Mesothelial cell of epicardium (in vitro differentiated cells): ENCODE measurements around the gene CACNB4. TPM values are rescaled to one million over a fixed set of nuclear protein-coding genes. Genes with fewer than 3 reads are reported as not detected.

Experiments
- DNase-seq, 2 experiments: peaks; one replicate each; pipeline ENCODE4 v3.0.0; 2021; ENCODE audit warnings: low spot score in 2 of 2; ENCODE audit not compliant: unreplicated experiment in 2 of 2
- H3K27ac Mint-ChIP-seq: 2 replicates; pipeline ENCODE4 v1.8.0; 2021; ENCODE audit warnings: mixed read lengths
- H3K27me3 Mint-ChIP-seq: 2 replicates; pipeline ENCODE4 v1.8.0; 2021; ENCODE audit warnings: low read depth, mixed read lengths
- H3K36me3 Mint-ChIP-seq: 2 replicates; pipeline ENCODE4 v1.8.0; 2021; ENCODE audit warnings: mixed read lengths
- H3K4me1 Mint-ChIP-seq: 2 replicates; pipeline ENCODE4 v1.8.0; 2021; ENCODE audit warnings: mixed read lengths
- H3K4me3 Mint-ChIP-seq: 2 replicates; pipeline ENCODE4 v1.8.0; 2021; ENCODE audit warnings: mild to moderate bottlenecking, moderate library complexity, mixed read lengths
- H3K9me3 Mint-ChIP-seq: 2 replicates; pipeline ENCODE4 v1.8.0; 2021; ENCODE audit warnings: mixed read lengths
- CTCF ChIP-seq: fragments of 200-600 bp; sonication (generic); IDR thresholded peaks from one replicate; pipeline ENCODE4 v1.5.0; 2021; ENCODE audit warnings: antibody characterized with exemption; ENCODE audit not compliant: unreplicated experiment
- total RNA-seq: library from RNA; stranded (reverse); gene quantifications from 3 replicates; pipeline ENCODE4 v1.2.1, GENCODE V29; 2021

Gene CACNB4
- total RNA-seq, 1 donor from 2014 or later = 4.1 TPM

DNA sequence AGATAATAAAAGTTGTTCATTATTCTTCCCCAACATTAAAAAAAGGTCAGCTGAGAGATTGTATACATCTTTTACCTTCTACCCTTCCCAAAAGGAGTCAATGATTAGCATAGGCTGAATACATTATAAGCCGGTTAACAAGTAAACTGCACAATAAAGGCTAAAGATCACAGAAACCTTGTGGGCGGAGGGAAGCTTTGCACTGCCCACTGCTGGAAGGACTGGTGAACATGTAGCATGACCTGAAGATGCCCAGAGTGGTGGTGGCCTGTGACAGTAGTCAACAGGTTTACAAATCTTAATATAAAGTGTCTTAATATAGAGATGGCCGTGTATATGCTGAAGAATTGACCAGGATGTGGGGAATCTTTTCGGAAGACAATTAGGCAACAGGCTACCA is 306.3 kb downstream of the CACNB4 start:
- H3K36me3 Mint-ChIP-seq = peaks cover 22% of the 10 kb centered on the region

DNA sequence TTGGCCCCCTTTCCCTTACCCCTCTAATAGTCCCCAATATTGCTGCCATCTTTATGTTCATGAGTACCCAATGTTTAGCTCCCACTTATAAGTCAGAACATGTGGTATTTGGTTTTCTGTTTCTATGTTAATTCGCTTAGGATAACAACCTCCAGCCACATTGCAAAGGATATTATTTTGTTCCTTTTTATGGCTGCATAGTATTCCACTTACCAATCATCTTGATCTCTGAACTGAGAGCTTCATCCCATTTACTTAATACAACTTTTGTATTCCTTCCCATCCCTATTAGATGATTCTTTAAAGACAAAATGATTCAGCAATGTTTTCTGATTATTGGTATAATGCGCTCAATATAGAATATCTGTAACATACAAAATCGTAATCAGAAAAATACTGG is 307.3 kb downstream of the CACNB4 start:
- no peak for DNase-seq
- Mint-ChIP-seq H3K27ac (no peak overlapping the region), H3K4me1 (peaks cover 5% of the 10 kb centered on the region), H3K27me3 (no peaks in the 10 kb centered on the region), H3K9me3 (peaks cover 5% of the 10 kb centered on the region), H3K36me3 (peaks cover 22% of the 10 kb centered on the region), H3K4me3 (no peak overlapping the region)
- no peak for TF ChIP-seq CTCF

More for the DNA sequence above, 306.3 kb downstream of the CACNB4 start:
- Mint-ChIP-seq H3K9me3 (peaks cover 5% of the 10 kb centered on the region), H3K4me3 (no peak overlapping the region), H3K27me3 (no peaks in the 10 kb centered on the region), H3K27ac (no peak overlapping the region), H3K4me1 (peaks cover 12% of the 10 kb centered on the region)
- TF ChIP-seq CTCF = no peak
- DNase-seq = no peak

DNA sequence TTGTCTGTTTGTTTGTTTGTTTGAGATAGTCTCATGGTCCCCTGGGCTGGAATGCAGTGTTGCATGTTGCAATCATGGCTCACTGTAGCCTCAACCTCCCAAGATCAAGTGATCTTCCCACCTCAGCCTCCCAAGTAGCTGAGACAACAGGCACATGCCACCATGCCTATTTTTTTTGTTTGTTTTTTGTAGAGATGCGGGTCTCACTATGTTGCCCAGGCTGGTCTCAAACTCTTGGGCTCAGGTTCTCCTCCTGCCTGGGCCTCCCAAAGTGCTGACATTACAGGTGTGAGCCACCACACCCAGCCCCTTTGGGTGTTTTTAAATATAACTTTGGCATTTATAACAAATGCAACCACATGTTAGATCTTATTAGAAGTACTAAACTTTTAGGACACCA is 308.2 kb downstream of the CACNB4 start:
- peaks cover 5% of the 10 kb centered on the region for H3K9me3 Mint-ChIP-seq
- H3K27me3 Mint-ChIP-seq = no peaks in the 10 kb centered on the region
- DNase-seq = no peak
- H3K4me3 Mint-ChIP-seq = no peak overlapping the region
- peaks cover 8% of the 10 kb centered on the region for H3K4me1 Mint-ChIP-seq
- H3K36me3 Mint-ChIP-seq = peaks cover 22% of the 10 kb centered on the region
- TF ChIP-seq CTCF = no peak
- H3K27ac Mint-ChIP-seq = no peak overlapping the region

DNA sequence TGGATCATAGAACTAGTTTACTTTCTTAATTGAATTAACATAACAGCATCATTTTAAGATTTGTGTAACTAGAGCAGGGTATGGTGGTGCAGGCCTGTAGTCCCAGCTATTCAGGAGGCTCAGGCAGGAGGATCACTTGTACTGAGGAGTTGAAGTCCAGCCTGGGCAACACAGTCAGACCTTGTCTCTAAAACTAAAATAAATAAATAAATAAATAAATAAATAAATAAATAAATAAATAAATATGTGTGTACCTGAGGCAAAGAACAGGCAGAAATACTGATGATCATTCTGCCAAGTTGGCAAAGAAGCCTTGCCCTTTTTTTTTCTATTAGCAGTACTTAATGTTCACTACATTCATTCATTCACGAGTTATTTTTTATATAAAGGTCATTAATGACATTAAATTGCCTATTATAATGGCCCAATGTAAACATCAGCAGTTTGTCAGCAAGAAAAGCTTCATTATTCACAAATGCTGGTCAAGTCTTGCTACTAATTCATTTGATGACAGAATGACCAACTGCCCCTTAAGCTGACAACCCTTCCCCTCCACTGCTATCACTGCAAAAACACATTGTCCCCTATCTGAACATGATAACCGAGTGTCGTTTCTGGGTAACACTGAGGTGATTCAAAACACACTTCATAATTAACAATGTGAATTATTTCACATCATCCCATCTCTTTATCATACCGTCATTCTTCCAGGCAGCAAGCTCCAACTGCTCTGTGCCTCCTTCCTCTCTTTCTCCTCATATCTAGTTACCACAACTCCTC is 309.6 kb downstream of the CACNB4 start:
- no peak for TF ChIP-seq CTCF
- Mint-ChIP-seq H3K27me3 (no peaks in the 10 kb centered on the region), H3K27ac (no peak overlapping the region), H3K4me1 (peaks cover 14% of the 10 kb centered on the region), H3K9me3 (peaks cover 5% of the 10 kb centered on the region), H3K4me3 (no peak overlapping the region), H3K36me3 (peaks cover 29% of the 10 kb centered on the region)
- DNase-seq = no peak

DNA sequence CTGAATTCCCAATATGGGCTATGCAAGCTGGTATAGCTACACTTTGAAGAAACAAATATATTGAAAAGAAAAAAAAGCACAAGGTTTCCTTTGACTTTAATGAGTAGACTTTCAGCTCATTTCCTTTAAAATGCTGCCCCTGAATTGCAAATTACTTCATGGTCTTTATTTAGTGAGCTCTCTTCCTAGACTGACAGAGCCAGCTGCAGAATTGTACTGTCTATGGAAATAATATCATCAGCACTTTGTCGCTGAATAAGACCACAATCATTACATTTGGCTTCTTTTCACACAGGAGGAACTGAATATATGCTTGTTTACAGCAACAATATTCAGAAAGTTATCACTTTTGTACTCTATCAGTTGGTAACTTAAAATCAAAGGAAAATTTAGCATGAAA is 312.4 kb downstream of the CACNB4 start:
- Mint-ChIP-seq H3K4me1 (peaks cover 14% of the 10 kb centered on the region), H3K36me3 (peaks cover 28% of the 10 kb centered on the region), H3K9me3 (peaks cover under 1% of the 10 kb centered on the region), H3K27ac (peak overlapping the region; percentile 10), H3K27me3 (no peaks in the 10 kb centered on the region), H3K4me3 (no peak overlapping the region)
- TF ChIP-seq CTCF = no peak
- no peak for DNase-seq

DNA sequence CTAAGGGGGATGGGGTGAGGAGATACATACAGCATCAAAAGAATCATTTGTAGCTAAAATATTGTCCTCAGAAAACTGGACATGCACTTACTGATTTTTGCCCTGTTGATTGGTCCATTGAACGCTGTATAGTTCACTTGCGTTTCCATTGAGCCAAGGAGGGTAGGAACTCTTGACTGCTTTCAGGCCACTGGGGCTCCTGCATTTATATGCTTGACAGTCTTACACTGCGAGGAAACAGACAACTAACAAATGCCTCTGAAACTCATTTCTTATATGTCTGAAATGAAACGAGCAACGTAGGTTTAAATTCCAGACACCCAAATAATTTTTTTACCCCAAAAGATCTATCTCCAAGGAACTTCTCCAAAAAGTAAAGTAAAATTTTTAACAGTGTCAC is 312.8 kb downstream of the CACNB4 start:
- no peak overlapping the region for H3K4me3 Mint-ChIP-seq
- H3K27me3 Mint-ChIP-seq = no peaks in the 10 kb centered on the region
- H3K27ac Mint-ChIP-seq = peak overlapping the region; percentile 10
- H3K4me1 Mint-ChIP-seq = peaks cover 14% of the 10 kb centered on the region
- peaks cover 26% of the 10 kb centered on the region for H3K36me3 Mint-ChIP-seq
- DNase-seq = no peak
- TF ChIP-seq CTCF = no peak
- no peaks in the 10 kb centered on the region for H3K9me3 Mint-ChIP-seq
